ENCODE measurements around the gene PKIG. TPM values are rescaled to one million over a fixed set of nuclear protein-coding genes. Genes with fewer than 3 reads are reported as not detected.

Gene PKIG
- total RNA-seq, 1 experiment from 2014 or later, result 20.1 TPM

DNA sequence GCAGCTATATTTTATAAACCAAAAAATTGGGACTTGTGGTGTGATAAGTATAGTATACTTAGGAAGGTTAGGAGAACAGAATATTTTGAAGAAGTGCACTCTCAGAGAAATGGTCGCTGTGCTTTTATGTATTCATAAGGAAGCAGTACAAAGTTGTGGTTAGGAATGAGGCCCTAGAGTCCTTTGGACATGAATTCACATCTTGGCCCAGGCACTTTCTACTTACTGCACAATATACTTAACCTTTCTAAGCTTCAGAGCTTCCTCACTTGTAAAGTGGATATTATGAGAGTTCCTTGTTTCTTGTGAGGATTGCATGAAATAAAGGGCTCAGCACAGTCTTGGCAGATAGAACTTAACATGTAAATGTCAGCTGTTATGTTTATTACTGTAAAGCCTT is 39.5 kb upstream of the PKIG start:
- no peaks in the 10 kb centered on the region for H3K9me3 ChIP-seq (ENCODE audit: control insufficient read depth in 1 of 2, insufficient read depth in 1 of 2, low read depth in 1 of 2, low read length in 2 of 2)
- no peaks in the 10 kb centered on the region for H3K36me3 ChIP-seq (ENCODE audit: control insufficient read depth in 1 of 2, insufficient read depth in 2 of 2, low read length in 2 of 2)
- ChIA-PET CTCF (no interaction called here), POLR2A (no interaction called here), RAD21 (ENCODE audit: low non-redundant PET in 1 of 2, low total read pairs in 2 of 2, uncharacterized antibody in 2 of 2, unreplicated experiment in 2 of 2) (no interaction called here)
- no peaks in the 10 kb centered on the region for H3K27me3 ChIP-seq (ENCODE audit: insufficient read depth, low read length)
- no peaks in the 10 kb centered on the region; the same call in 1 of the 2 replicates for H3K79me2 ChIP-seq (ENCODE audit: insufficient read depth, low read length)
- no peak overlapping the region for H2AFZ ChIP-seq (ENCODE audit: low read depth, low read length, poor library complexity, severe bottlenecking)
- H3K4me1 ChIP-seq (ENCODE audit: control insufficient read depth in 1 of 2, insufficient read depth in 2 of 2, low read length in 2 of 2), result peaks cover 5 to 10% of the 10 kb centered on the region in 2 experiments; a peak in 3 of 4 replicates
- TF ChIP-seq POLR2A (IDR thresholded peaks at IDR 0.05; ENCODE audit: borderline replicate concordance, extremely low read depth, insufficient read depth, insufficient read length) (no peak), EGR1 (IDR thresholded peaks at IDR 0.05; ENCODE audit: low read depth) (no peak), SRF (IDR thresholded peaks at IDR 0.05; ENCODE audit: low read depth) (no peak), SIN3A (IDR thresholded peaks at IDR 0.05; ENCODE audit: low read depth) (no peak), FOSL1 (IDR thresholded peaks at IDR 0.05; ENCODE audit: low read depth) (no peak), YY1 (IDR thresholded peaks at IDR 0.05; ENCODE audit: extremely low read depth, insufficient replicate concordance, low read depth, low read length) (no peak), TCF7L2 (IDR thresholded peaks at IDR 0.05; ENCODE audit: borderline replicate concordance, extremely low read depth, insufficient read depth, insufficient read length) (no peak), ELF1 (IDR thresholded peaks at IDR 0.05; ENCODE audit: borderline replicate concordance, low read depth) (no peak), POLR2AphosphoS5 (IDR thresholded peaks at IDR 0.05; ENCODE audit: low read depth, low read length) (no peak), EZH2 (IDR thresholded peaks at IDR 0.05) (no peak), RAD21 (IDR thresholded peaks at IDR 0.05; ENCODE audit: low read depth) (no peak), ZFX (IDR thresholded peaks at IDR 0.05) (no peak), CBX3 (IDR thresholded peaks at IDR 0.05; ENCODE audit: low read depth) (no peak)
- TF ChIP-seq, protein P1, sequence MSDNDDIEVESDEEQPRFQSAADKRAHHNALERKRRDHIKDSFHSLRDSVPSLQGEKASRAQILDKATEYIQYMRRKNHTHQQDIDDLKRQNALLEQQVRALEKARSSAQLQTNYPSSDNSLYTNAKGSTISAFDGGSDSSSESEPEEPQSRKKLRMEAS (IDR thresholded peaks at IDR 0.05), result no peak
- TF ChIP-seq, protein P2, sequence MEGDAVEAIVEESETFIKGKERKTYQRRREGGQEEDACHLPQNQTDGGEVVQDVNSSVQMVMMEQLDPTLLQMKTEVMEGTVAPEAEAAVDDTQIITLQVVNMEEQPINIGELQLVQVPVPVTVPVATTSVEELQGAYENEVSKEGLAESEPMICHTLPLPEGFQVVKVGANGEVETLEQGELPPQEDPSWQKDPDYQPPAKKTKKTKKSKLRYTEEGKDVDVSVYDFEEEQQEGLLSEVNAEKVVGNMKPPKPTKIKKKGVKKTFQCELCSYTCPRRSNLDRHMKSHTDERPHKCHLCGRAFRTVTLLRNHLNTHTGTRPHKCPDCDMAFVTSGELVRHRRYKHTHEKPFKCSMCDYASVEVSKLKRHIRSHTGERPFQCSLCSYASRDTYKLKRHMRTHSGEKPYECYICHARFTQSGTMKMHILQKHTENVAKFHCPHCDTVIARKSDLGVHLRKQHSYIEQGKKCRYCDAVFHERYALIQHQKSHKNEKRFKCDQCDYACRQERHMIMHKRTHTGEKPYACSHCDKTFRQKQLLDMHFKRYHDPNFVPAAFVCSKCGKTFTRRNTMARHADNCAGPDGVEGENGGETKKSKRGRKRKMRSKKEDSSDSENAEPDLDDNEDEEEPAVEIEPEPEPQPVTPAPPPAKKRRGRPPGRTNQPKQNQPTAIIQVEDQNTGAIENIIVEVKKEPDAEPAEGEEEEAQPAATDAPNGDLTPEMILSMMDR (IDR thresholded peaks at IDR 0.05 in 2 of 3, conservative IDR thresholded peaks at IDR 0.05 in 1 of 3; ENCODE audit: borderline replicate concordance in 1 of 3, insufficient read depth in 1 of 3, low read depth in 2 of 3, low read length in 2 of 3), result no peak
- intact Hi-C loops (cut with micrococcal nuclease), result no loop called here
- H3K4me3 ChIP-seq (replicated peaks in 1 of 2; ENCODE audit: low read depth in 1 of 2, low read length in 2 of 2), result no peak overlapping the region
- no peaks in the 10 kb centered on the region for H3K9me2 ChIP-seq (ENCODE audit: insufficient read depth)
- no TSS peak for BruUV-seq (replicated peaks)
- H3K9ac ChIP-seq (ENCODE audit: low read length), result no peak overlapping the region
- no peak overlapping the region for H3K27ac ChIP-seq (ENCODE audit: low read depth, low read length)
- ATAC-seq (no peak), DNase-seq (ENCODE audit: low read depth, low spot score) (no peak)
- no peaks in the 10 kb centered on the region for H4K20me1 ChIP-seq (ENCODE audit: insufficient read depth)
- H3K4me2 ChIP-seq (ENCODE audit: low read length), result no peak overlapping the region
